Duodenal mucosa (tissue), 2 donors: ENCODE measurements around the gene STK11.
"Not testable (repeated sequence)": the region's sequence is repeated elsewhere in the genome, so short reads cannot be mapped to it uniquely, and the experiment has no call there.

Source experiments
- H3K27ac ChIP-seq: one replicate; pipeline ENCODE4 v1.7.0; 2013; ENCODE audit warnings: low read depth, low read length
- H3K27me3 ChIP-seq, 2 donors: one replicate each; pipeline ENCODE4 v1.7.0; 2013; ENCODE audit warnings: low read length in 2 of 2, control low read depth in 1 of 2; ENCODE audit not compliant: insufficient read depth in 2 of 2, control insufficient read depth in 1 of 2
- H3K36me3 ChIP-seq, 2 donors: one replicate each; pipeline ENCODE4 v1.7.0; 2013; ENCODE audit warnings: low read length in 2 of 2, control low read depth in 1 of 2; ENCODE audit not compliant: insufficient read depth in 2 of 2, control insufficient read depth in 1 of 2
- H3K4me1 ChIP-seq, 2 donors: one replicate each; pipeline ENCODE4 v1.7.0; 2013; ENCODE audit warnings: low read length in 2 of 2, control low read depth in 1 of 2; ENCODE audit not compliant: insufficient read depth in 2 of 2, control insufficient read depth in 1 of 2
- H3K4me3 ChIP-seq, 2 donors: one replicate each; pipeline ENCODE4 v1.7.0; 2013; ENCODE audit warnings: low read length in 2 of 2, low read depth in 1 of 2
- H3K9ac ChIP-seq, 2 donors: one replicate each; pipeline ENCODE4 v1.7.0; 2013; ENCODE audit warnings: low read length in 2 of 2, low read depth in 1 of 2
- H3K9me3 ChIP-seq, 2 donors: one replicate each; pipeline ENCODE4 v1.7.0; 2013; ENCODE audit warnings: low read length in 2 of 2, control low read depth in 1 of 2; ENCODE audit not compliant: control insufficient read depth in 1 of 2

Gene STK11

DNA sequence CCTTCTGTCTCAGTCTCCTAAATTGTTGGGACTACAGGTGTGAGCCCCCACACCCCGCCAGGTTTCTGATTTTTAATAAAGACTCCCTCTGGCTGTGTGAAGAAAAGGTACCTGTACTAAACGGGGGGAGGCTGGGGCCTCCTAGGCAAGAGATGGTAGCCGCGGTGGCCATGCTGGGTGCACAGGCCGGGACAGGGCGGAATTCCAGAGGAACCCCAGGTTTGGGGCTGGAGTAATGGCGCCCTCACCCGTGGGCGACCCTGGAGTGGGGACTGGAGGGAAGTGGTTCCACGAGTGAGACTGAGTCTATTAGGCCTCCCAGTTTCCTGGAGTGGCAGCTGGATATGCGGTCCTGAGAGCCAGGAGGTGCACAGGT is 33.8 kb downstream of the STK11 start:
- H3K9me3 ChIP-seq, result no peaks in the 10 kb centered on the region
- H3K9ac ChIP-seq, result no peak overlapping the region
- H3K4me1 ChIP-seq, result peaks cover 11 to 51% of the 10 kb centered on the region in 2 donors
- peaks cover 19 to 24% of the 10 kb centered on the region in 2 donors for H3K27me3 ChIP-seq
- H3K4me3 ChIP-seq, result no peak overlapping the region
- no peaks in the 10 kb centered on the region for H3K36me3 ChIP-seq
- no peak overlapping the region for H3K27ac ChIP-seq

- H3K27ac ChIP-seq, result peak overlapping the region; percentile 42
- no peaks in the 10 kb centered on the region for H3K36me3 ChIP-seq
- peaks cover 18 to 52% of the 10 kb centered on the region in 2 donors for H3K4me1 ChIP-seq
- H3K9ac ChIP-seq, result peak overlapping the region; percentile 25 to 43
- peaks cover 14 to 20% of the 10 kb centered on the region in 2 donors for H3K27me3 ChIP-seq
- H3K9me3 ChIP-seq, result no peaks in the 10 kb centered on the region
- peak overlapping the region; percentile 35 to 58 for H3K4me3 ChIP-seq
Measured at GRCh38 chr19:1239796-1240737, 34.5 kb downstream of the STK11 start.

- no peaks in the 10 kb centered on the region for H3K9me3 ChIP-seq
- peaks cover 24 to 58% of the 10 kb centered on the region in 2 donors for H3K4me1 ChIP-seq
- H3K36me3 ChIP-seq, result no peaks in the 10 kb centered on the region
- peak overlapping the region; percentile 16 to 25 for H3K9ac ChIP-seq
- H3K4me3 ChIP-seq, result peak overlapping the region; percentile 43 to 47
- H3K27me3 ChIP-seq, result peaks cover 6 to 13% of the 10 kb centered on the region in 2 donors
- H3K27ac ChIP-seq, result no peak overlapping the region
Measured at GRCh38 chr19:1240925-1241324, 35.3 kb downstream of the STK11 start.

DNA sequence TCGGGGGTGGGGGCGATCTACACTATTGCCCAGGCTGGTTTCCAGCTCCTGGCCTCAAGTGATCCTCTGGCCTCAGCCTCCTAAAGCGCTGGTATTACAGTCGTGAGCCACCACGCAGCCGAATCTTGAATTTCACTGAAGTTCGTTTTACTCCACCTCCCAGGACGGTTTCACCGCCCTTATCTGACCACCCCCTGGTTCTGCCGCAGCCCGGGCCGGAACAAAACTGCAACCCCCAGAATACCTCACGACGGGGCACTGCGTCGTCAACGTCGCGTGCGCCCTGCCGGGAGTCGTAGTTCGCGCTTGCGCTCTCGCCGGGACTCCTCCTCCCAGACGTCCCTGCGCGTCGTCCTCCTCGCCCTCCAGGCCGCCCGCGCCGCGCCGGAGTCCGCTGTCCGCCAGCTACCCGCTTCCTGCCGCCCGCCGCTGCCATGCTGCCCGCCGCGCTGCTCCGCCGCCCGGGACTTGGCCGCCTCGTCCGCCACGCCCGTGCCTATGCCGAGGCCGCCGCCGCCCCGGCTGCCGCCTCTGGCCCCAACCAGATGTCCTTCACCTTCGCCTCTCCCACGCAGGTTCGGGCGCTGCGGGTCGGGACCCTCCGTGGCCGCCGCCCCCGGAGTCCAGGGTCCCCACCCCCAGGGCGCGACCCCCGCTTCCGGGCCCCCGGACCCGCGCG is 36.0 kb downstream of the STK11 start, which contains the start of gene ATP5F1D:
TSS of gene ATP5F1D (plus strand) at position 335 of the 679 bp plus-strand sequence. CDS start at position 435, 100 bp downstream.
- Histone ChIP-seq H3K9me3 (no peaks in the 10 kb centered on the region), H3K4me1 (peaks cover 28 to 65% of the 10 kb centered on the region in 2 donors), H3K27me3 (peaks cover 6 to 7% of the 10 kb centered on the region in 2 donors), H3K27ac (peak within 1 kb of the TSS; percentile 85), H3K9ac (peak within 1 kb of the TSS; percentile 75 to 76), H3K4me3 (peak within 1 kb of the TSS; percentile 85 to 90), H3K36me3 (no peaks in the 10 kb centered on the region)

- Histone ChIP-seq H3K4me1 (peaks cover 34 to 61% of the 10 kb centered on the region in 2 donors), H3K27me3 (no peaks in the 10 kb centered on the region), H3K9ac (peak overlapping the region; percentile 54 to 65), H3K36me3 (no peaks in the 10 kb centered on the region), H3K4me3 (peak overlapping the region; percentile 26 to 47), H3K27ac (peak overlapping the region; percentile 90), H3K9me3 (no peaks in the 10 kb centered on the region)
Measured at GRCh38 chr19:1243768-1244692, 38.5 kb downstream of the STK11 start.

GRCh38 chr19:1244693-1245451 is 39.3 kb downstream of the STK11 start:
- Histone ChIP-seq H3K9ac (peak overlapping the region; percentile 30 to 65), H3K4me3 (peak overlapping the region; percentile 26 to 47), H3K4me1 (peaks cover 34 to 61% of the 10 kb centered on the region in 2 donors), H3K36me3 (no peaks in the 10 kb centered on the region), H3K27ac (peak overlapping the region; percentile 90), H3K27me3 (no peaks in the 10 kb centered on the region), H3K9me3 (no peaks in the 10 kb centered on the region)

DNA sequence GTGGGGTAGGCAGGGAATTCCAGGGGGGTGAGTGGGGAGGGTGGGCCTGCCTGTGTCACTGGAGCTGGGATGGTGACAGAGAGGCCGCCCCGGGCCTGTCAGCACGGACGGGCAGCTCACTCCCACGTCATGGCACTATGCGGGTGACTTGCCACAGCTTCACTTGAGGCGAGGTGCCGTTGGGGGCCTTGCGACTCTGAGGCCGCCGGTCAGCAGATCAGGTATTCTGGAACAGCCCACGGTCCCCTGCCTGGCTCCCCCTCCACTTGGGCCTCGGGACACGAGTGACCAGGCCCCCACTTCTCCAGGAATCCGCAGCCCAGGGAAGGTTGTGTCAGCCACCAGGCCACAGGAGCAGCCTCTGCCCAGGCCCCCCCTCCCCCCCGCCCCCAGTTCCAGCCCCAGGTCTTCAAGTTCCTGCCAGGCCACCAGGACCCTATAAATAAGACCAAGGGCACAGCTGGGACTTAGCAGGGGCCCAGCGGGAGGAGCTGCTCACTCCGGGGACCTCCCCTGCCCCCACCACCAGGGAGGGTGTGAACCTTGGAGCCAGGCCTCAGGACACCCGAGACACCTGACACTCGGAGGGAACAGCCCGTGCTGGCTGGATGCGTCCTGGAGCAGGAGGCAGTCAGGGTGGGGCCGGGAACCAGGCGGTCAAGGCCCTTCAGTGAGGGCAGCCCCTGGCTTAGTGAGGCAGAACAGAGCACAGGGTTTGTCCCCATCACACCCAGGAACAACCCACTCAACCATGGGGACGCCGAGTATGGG is 40.1 kb downstream of the STK11 start:
- peaks cover 34 to 61% of the 10 kb centered on the region in 2 donors for H3K4me1 ChIP-seq
- H3K9me3 ChIP-seq, result no peaks in the 10 kb centered on the region
- no peaks in the 10 kb centered on the region for H3K27me3 ChIP-seq
- peak overlapping the region; percentile 25 to 65 for H3K9ac ChIP-seq
- H3K36me3 ChIP-seq, result no peaks in the 10 kb centered on the region
- H3K4me3 ChIP-seq, result peak overlapping the region in 1 of 2 donors; percentile 35
- peak overlapping the region; percentile 90 for H3K27ac ChIP-seq

DNA sequence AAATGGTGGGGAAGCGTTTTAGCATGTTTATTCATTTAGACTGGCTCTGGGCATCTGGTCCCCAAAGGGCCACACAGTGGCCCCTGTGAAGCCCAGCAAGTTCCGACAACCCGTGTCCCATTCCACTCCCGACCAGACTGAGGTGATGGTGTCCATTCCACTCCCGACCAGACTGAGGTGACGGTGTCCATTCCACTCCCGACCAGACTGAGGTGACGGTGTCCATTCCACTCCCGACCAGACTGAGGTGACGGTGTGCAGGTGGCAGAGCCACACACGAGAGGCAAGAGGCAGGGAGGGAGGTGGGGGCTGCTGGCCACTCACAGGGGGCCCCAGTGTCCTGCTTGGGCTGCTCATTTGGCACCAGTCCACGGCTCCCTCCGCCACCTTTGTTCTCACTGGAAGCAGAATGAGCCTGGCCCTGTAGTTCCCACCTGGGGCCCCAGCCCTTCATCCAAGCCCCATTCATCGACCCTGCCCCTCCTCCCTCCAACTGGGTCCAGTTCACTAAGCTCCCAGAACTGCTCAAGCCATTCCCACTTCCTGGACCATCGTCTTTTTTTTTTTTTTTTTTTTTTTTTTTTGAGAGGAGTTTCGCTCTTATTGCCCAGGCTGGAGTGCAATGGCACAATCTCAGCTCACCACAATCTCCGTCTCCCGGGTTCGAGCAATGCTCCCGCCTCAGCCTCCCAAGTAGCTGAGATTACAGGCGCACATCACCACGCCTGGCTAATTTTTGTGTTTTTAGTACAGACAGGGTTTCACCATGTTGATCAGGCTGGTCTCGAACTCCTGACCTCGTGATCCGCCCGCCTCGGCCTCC is 40.9 kb downstream of the STK11 start:
- H3K36me3 ChIP-seq, H3K4me3 ChIP-seq, H3K27me3 ChIP-seq, H3K9me3 ChIP-seq: not testable (repeated sequence)
- Histone ChIP-seq H3K9ac (peak overlapping the region in 1 of 2 donors; percentile 37), H3K4me1 (peaks cover 34 to 55% of the 10 kb centered on the region in 2 donors), H3K27ac (peak overlapping the region; percentile 71)
